Fibroblast of skin of back (primary cell): ENCODE measurements around the gene SP140.
"Not testable (repeated sequence)": the region's sequence is repeated elsewhere in the genome, so short reads cannot be mapped to it uniquely, and the experiment has no call there.

Experiments
- DNase-seq: peaks from one replicate; pipeline ENCODE4 v3.0.0-alpha.2; 2013

The SP140 gene

DNA sequence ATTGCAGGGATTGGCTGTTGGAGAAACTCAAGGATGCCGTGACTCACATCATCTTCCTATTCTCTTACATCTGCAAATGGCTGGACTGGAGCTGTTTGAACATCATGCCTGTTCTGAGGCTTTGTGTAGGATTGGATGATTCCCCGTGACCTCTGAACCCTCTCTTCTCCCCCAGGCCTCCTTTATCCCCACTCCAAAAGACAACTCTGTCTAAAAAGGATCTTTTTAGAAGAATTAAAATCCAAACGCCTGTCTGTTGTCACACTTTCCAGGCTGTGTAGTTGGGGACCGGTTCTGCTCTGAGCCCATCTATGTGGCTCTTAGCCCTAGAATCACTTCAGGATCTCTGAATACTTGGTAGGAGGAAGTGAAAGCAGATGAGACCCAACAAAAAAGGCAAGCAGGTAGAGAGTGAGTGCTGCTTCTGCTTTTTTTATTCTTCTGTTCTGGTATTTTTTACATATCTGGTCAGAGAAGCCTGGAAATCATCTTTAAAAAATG, 565 bp downstream of the SP140 start:
- DNase-seq, result no peak

DNA sequence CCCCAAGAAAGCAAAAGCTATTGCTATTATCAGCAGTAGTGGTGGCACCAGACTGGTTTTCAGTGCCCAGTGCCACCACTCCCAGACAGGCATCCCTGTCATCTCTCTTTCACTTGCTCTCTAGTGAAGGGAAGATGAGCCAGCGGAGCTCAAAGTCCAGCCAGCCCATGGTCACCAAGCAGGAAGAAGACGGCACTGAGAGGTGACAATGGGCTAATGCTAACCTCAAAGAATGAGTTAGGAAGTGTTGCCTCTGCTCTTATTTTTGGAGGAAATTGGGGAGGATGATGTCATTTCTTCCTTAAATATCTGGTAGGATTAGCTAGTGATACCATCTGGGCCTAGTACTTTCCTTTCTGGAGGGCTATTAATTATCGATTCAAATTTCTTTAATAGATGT, 1.7 kb downstream of the SP140 start:
- no peak for DNase-seq

DNA sequence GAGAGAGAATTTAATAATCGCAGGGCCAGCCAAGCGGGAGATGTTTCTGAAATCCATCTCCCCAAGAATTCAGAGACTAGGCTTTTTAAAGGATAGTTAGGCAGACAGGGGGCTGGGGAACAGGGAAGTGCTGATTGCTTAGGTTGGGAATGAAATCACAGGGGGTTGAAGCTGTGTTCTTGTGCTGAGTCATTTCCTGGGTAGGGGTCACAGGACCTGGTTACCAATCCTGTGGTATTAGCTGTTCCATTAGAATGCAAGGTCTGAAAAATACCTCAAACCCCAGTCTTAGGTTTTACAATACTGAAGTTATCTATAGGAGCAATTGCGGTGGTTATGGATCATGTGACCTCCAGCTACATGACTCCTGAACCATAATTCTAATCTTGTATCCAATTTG, 4.6 kb downstream of the SP140 start:
- peak; percentile 73 for DNase-seq

DNA sequence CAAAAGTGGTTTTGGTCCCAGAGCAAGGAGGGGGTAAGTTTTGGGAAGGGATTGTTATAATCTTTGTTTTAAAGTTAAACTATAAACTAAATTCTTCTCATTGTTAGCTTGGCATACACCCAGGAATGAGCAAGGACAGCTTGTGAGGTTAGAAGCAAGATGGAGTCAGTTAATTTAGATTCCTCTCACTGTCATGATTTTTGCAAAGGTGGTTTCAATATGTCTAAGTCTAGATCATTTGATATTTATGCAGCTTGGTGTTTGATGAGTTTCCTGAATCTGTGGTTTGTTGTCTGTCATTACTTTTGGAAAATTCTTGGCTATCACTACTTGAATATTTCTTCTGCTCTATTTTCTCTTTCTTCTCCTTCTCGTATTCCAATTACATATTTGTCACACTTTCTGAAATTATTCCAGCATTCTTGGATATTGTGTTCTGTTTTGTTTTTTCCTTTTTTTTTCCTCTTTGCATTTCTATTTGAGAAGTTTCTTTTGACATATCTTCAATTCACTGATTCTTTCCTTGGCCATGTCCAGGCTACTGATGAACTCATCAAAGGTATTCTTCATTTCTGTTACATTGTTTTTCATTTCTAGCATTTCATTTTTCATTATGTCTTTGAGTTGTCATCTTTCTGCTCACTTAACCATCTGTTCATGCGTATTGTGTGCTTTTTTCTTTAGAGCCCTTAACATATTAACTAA, 5.1 kb downstream of the SP140 start:
- no peak for DNase-seq

DNA sequence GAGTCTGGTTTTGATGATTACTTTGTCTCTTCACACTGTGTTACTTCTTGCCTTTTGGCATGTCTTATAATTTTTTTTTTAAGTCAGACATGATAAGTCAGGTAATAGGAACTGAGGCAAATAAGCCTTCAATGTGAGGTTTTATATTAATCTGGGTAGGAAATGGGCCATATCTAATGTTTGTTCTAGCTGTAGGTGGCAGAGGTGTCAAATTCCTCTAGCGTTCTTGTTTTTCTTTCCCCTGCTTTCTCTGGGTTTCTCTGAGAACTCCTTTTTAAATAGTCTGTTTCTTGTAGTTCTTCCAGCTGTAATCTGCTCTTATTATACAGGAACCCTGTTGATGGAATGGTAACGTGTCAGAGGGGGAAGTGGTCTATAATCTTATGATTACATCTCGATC, 5.7 kb downstream of the SP140 start:
- DNase-seq, result no peak

DNA sequence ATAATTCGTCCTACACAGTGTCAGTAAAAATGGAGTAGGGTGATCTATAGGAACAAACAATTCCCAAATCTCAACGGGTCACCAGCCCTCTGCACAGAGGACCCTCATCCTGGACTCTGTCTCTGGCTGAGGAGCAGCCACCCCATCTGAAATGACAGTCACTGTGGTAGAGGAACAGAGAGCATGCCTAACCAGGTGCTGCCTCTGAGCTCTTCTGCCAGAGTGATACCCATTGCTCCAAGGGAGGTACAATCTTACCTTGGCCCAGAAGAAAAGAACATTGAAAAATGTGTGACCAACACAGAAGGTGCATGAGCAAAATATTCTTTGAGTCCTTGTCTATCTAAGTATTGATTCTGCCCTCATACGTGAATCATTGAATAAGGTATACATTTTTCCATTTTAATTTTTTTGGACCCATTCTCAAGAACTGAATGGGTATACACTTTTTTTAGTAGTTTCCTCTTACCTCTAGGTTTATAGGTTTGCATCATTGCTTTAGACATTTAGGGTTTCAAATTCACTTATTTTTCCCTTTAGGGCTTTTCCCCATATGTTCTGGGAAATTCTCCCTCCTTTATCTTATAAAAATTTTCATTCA, 8.7 kb downstream of the SP140 start:
- DNase-seq, result no peak

DNA sequence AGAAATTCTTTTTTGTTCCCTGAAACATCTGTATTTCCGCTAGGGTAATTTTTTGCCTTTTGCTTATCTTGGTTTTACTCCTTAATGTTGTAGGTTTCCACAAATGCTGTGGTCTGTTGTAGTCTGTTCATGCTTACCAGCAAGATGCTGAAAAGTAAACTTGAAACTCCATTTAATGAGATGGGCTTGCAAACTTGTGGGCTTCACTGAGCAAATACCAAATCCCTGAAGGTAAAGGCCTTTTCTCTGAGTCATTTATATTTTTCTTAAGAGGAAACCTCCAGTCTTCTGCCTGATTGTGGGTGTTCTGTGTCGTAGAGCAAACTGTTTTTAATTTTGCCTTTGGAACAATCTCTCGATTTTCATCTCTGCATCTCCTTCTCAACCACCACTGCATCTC, 9.3 kb downstream of the SP140 start:
- DNase-seq, result peak; percentile 2

DNA sequence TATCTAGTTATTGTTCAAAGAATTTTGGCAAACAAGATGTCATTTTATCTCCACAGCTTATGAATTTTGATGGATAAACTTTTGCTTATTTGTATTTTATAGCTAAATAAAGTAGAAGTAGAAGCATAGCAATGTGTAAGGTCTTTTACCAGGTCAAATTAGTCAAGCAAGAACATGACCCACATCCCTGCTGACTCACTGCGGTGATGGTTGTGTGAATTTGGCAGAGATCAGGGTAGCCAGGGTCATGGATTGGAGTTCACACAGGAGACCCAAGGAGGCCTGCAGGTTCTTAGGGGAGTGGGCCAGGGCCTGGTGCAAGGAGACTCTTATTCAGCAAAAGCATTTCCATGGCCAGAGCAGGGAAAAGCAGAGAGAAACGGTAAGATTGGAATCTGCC, 18.7 kb downstream of the SP140 start:
- no peak for DNase-seq

DNA sequence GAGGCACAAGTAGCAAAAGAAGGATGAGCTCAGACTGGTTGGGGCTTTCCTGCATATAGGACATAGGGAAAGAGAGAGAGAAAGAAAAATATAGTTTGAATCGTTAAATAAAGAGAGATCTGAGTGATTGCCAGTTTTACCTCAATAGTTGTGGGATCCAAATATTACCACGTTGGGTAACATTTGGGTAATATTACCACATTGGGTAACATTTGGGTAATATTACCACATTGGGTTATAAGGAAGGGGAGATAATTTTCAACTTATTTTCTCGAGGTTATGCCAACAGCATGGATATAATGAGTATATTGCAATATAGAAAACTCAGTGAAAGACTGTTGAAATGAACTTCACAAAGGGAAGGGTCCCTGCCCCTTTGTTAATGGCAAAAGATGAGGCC, 20.7 kb downstream of the SP140 start:
- no peak for DNase-seq

DNA sequence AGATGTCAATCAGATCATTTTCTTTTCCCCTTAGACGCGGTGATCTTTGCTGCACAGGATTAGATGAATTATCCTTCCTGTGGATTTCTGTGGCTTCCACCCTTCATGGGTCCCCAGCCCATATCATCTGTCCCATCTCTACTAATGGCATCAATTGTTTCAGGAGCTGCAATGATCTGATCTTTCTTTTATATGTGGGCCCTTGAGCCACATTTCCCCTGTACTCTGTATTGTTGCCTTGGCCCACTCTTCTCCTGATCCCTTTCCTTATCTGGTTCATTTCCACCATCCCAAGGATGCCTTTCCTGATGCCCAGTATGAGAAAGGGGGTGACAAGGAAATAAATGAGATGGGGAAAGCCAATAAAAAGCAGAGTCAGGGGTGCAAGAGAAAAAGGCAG, 24.7 kb downstream of the SP140 start:
- DNase-seq, result no peak

DNA sequence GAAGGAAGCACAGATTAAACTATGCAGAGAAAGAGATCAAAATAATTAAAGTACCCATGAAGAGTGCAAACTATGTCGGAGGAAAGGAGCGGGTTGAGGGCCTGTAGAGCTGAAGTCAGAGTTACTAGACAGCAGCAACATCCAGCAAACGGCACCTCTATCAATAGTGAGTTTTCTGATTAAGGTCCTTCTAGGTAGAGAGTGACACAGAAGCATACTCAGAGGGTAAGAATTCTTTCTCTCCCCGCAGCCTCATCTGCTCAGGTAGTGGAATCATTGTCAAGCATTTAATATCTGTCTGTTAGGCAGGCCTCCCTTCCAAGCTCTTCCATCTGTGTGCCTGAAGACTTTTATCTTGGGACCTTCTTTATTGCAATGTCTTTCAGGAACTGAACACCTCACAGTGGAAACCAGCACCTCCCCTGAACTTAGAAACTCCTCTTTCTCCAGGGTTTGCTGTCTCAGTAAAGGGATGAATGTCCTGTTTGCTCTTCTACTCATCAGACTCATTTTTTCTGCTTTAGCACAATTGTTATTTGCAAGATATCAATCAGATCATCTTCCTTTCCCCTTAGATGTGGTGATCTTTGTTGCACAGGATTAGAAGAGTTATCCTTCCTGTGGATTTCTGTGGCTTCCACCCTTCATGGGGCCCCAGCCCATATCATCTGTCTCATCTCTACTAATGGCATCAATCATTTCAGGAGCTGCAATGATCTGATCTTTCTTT, 28.8 kb downstream of the SP140 start:
- no peak for DNase-seq

DNA sequence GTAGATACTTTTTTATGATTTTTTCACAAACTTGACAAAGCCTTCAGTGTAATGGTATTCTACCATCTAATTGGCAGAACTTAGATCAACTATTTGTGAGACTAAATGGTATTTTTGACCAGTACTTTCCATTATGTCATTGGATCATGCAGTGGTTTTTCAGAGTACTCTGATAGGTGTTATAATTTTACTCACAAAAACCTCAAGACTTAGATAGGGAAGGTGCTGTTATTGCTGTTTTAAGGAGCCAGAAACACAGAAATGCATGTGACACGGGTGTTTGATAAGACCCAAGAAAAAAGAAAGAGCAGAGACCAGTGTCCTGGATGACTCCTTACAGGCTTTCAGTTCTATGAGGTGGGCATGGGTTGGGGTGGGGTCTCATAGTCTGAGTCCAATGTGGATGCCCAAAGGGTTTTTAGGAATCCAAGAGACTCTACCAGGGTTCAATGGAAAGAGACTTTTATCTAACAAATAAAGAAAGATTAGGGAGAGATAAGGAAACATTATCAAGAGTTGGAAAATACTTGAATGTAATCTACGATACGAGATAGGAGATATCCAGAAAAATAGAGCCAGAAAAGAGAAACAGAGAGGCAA, 31.3 kb downstream of the SP140 start:
- DNase-seq, result no peak

DNA sequence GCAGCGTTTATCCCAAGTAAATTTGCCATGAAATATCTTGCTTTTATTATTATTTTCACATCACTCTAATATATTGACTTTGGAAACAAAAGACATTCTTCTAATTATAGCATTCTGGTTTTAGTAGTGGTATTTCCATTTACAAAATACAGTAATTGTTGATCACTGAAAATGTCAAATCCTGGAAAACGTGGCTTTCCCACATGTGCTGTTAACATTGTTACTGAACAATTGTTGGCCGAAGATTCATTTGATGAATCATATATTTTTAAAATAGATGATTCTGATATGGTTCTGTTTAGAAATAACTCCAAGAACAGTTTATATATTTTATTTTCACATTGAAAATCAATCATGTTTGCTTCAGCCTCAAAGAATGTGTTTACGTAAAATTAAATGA, 32.9 kb downstream of the SP140 start:
- DNase-seq, result no peak

DNA sequence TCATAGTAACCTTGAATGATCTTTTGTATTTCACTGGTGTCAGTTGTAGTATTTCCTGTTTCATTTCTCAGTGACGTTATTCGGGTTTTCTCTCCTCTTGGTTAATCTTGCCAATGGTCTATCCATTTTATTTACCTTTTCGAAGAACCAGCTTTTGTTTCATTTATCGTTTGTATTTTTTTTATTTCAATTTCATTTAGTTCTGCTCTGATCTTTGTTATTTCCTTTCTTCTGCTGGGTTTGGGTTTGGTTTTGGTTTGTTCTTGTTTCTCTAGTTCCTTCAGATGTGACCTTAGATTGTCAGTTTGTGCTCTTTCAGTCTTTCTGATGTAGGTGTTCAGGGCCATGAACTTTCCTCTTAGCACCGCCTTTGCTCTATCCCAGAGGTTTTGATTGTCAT, 36.7 kb downstream of the SP140 start:
- DNase-seq, result no peak

DNA sequence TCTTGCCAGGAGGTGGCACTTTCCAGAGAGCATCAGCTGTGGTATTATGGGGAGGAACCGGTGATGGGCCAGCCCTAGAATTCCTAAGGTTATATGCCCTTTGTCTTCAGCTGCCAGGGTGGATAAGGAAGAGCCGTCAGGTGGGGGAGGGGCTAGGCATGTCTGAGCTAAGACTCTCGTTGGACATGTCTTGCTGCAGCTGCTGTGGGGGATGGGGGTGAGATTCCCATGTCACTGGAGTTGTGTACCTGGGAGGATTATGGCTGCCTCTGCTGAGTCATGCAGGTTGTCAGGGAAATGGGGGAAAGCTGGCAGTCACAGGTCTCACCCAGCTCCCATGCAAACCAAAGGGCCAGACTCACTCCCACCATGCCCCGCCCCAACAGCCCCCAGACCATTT, 39.4 kb downstream of the SP140 start:
- not testable (repeated sequence) for DNase-seq

DNA sequence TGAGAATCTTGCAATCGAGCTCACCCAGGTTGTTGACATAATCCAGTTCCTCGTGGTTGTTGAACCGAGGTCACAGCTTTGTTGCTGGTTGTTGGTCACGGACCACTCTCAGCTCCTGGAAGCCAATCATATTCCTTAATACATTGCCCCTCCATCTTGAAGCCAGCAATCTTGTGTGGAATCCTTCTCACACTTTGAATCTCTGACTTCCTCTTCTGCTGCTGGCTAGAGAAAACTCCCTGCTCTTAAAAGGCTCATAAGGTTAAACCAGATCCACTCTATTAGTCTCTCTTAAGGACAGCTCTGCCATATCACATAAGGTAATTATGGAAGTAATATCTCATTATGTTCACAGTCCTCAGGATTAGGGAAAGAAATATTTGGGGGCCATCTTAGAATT, 41.1 kb downstream of the SP140 start:
- DNase-seq, result no peak

DNA sequence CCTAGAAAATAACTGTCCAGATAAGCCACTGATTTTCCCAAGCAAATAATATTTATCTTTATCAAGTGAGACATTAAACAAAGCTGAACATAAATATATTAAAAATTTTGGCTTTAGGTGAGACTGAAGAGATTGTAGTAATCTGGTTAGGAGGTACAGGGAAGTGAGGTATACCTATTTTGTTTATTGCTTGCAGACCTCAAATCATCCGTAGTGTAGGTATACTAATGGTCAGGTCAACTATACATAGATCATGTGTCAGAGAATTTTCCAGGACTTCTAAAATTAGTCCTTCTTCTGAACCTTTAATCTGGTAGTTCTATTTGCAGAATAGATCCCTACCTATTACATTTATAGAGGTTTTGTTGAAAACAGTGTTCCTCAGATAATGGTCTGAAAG, 41.5 kb downstream of the SP140 start:
- DNase-seq, result no peak

DNA sequence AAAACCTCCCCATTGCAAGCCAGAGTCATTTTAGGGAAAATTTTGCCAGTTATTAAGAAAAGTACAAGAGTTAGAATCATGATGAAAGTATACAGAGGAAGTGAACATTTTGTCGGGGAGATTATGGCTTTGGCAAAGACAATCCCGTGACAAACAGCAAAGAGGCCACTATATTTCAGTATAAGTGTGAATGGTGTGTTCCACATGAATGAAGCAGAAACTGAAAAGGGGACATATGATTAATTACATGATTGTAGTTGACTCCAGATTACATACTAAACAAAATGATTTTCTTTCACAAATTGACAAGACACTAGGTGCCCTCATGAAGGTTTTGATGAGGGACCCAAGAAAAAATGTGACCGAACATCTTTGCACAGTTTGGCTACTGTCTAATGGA, 42.0 kb downstream of the SP140 start:
- no peak for DNase-seq

DNA sequence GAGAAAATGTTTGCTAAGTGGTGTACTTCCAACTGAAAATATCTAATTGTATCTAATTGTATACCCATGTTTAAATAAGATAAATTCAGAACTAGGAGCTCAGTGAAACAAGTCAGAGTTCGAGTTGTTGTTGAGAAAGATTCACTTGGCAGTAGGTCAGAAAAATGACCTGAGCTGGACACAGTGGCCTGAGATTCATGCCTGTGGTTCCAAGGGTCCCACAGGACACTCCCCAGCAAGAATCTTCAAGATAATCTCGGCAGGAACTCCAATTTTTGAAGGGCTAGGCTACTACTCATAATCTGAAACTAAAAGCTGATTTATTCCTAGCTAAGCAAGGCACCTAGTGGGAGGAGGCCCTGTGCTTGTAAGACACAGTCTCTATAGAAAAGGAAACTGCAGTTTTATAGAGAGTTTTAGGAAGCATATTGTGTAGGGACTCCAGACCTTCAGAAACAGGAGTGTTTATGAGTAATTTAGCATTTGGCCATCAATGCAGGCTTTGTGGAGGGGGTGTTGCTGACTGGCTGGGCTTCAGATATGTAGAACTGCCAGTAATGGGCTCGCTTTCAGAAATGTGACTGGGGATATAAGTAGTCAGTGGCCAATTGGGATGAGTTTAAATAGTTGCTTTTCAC, 43.2 kb downstream of the SP140 start:
- no peak for DNase-seq

DNA sequence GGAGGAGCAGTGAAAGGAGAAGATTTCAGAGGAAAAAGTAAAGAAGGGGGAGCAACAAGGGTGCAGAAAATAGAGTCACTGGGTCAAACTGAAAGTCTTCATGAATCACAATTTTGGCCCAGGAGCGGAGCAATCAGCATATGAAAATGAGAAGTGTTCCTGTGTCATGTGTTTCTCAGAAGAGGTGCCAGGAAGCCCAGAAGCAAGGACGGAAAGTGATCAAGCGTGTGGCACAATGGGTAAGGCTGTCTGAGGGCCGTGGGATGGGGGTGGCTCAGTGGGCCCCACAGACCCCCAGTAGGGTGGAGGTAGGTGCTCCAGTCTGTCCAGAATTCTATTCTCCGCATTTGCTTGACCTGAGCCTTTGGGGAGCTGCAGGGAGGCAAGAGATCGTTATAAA, 44.2 kb downstream of the SP140 start:
- DNase-seq, result no peak

DNA sequence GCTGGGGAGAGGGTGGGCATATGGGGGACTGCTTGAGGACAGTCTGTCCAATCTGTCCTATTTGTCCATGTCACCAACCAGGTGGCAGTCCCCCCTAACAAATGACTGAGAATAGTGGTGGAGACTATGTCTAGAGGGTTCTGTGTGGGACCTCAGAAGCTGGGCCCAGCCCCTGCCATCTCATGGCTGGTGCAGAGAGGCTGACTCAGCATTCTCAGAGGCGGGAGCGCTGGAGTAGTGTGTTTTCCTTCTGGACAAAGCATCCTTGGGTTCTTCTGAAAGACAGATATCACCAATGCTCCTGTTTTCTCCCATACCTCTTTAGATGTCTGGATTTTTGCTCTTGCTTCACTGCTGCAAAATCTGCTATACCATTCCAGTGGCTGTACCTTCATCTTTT, 57.4 kb downstream of the SP140 start:
- DNase-seq, result no peak

DNA sequence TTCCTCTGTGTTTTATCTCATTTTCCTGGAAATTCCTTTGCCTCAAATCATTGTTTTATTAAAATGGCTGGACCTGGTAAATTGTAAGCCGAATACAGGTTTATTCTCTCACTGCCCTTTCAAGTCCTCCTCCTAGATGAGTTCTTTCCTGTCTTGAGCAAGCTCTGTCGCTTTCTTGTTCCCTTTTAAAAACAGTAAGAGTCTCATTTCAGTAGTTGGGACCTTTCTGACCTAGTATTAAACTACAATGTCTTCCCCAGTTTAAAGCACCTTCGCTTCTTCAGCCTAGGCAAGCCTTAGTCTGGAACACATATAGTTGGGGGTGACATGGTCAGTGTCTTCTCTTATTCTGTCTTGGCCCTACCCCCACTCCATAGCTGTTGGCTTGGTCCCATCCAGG, 60.5 kb downstream of the SP140 start:
- no peak for DNase-seq

DNA sequence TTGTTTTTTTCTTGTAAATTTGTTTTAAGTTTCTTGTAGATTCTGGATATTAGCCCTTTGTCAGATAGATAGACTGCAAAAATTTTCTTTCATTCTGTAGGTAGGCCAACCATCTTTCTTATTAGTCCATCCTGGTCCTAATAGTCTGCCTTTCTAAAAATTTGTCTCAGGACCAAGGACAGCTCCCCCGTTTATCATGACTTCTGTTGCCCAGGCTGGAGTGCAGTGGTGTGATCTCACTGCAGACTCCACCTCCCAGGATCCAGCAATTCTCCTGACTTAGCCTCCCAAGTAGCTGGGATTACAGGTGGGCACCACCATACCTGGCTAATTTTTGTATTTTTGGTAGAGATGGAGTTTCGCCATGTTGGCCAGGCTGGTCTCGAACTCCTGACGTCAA, 63.8 kb downstream of the SP140 start:
- DNase-seq, result peak; percentile 20
